HG02870 (cell line): Measurements from ENCODE around the gene TRAF2.
A peak's percentile ranks its signal among the peaks of the same experiment; 100 is the strongest.

Source experiments
- ATAC-seq: cut with Tn5 transposase; IDR thresholded peaks from one replicate; pipeline ENCODE4 v1.9.1; 2021; ENCODE audit warnings: mild to moderate bottlenecking, moderate library complexity; ENCODE audit not compliant: unreplicated experiment

Gene TRAF2

GRCh38 chr9:136934277-136934676 lies 48.0 kb downstream of the TRAF2 start:
- ATAC-seq = no peak

DNA sequence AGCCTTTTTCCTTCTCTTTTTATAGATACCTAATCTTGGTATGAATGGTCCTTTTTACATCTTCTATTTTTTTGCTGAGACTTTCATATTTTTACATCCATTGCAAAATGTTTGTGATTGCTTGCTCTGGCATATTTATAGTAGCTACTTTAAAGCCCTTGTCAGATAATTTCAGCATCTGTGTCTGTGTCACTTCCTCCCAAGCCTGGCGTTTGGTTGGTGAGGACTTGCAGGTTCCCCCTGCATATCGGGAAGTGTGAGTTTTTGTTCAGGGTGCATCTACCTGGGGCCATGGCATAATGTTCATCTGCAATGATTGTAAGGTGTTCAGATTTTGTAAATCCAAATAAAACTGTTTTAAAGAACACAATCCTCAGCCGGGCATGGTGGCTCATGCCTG lies 49.3 kb downstream of the TRAF2 start:
- ATAC-seq = no peak

- no peak for ATAC-seq
Observed at GRCh38 chr9:136936645-136937170, 50.4 kb downstream of the TRAF2 start.

DNA sequence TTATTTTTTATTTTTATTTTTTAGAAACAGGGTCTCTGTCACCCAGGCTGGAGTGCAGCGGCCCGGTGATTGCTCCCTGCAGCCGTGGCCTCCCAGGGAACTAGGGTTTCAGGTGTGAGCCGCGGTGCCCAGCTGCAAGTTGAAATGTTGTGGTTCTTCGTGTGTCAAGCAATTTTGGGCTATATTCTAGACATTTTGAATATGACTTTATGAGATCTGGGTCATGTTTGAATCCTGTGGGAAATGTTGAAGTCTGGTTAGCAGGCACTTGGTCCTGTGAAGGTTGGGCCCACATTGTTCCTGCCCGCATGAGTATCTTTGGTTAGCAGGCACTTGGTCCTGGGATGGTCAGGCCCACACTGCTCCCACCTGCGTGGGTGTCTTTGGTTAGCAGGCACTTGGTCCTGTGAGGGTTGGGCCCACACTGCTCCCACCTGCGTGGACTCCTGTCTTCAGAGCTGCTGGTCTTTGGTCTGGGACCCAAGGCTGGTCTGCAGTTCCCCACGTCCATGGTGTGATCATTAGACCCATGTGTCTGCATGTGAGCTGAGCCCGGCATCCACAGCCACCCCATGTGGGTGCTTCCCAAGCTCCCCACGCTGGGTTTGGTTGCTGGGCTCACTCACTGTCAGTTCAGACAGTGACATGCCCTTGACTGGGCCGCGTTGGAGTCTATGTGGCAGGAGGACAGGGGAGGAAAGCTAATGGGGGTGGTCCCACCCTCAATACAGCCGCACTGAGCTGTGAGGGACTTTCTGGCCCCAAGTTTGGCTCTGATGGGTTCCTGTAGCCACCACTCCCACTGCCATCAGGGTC lies 51.1 kb downstream of the TRAF2 start:
- no peak for ATAC-seq

- no peak for ATAC-seq
Observed at GRCh38 chr9:136939431-136939995, 53.2 kb downstream of the TRAF2 start.

DNA sequence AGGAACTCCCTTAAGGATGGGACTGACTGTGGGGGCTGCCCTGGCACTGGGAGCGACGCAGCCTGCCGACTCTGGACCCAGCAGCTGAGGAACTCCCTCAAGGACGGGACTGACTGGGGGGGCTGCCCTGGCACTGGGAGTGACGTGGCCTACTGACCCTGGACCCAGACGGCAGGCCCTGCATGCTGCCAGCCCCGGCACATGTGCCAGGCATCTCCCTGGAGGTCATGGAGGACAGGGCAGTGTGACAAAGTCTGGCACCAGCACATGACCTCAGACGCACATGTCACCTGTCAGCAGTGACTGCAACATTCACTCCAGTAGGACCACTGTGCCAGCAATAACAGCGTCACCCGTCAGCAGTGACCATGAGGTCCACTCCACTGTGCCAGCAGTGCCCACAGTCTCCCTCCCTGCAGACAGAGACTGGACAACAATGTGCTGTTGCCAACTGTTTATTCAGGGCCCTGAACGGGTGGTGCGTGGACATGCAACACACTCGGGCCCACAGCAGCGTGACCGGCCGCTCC lies 53.7 kb downstream of the TRAF2 start:
- ATAC-seq = no peak

DNA sequence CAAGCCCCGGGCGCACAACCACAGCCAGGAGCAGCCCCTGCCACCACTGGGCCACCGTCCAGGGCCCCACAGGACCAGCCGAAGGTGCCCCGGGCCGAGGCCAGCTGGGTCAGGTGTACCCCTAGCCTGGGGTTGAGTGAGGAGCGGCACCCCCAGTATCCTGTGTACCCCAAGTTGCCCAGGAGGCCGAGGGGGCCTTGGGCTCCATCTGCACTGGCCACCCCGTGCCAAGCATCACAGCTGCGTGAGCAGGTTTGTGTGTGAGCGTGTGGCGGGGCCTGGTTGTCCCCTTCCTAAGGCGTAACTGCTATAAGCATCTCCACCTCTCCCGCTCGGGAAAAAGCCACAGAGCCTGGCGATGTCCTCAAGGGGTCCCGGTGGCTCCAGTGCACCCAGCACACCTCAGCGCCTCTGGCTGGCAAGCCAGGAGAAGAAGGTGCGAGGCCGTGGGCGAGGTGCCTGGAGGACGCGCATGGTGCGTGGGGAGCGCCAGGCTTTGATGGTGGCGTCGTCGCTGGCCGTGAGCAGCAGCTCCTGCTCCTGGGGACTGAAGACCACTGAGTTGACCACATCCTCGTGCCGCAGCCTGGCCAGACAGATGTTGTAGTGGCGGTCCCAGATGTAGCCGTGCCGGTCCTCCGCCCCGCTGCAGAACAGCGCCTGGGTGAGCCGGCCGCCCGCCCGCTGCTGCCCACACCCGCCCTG lies 54.4 kb downstream of the TRAF2 start:
- no peak for ATAC-seq

DNA sequence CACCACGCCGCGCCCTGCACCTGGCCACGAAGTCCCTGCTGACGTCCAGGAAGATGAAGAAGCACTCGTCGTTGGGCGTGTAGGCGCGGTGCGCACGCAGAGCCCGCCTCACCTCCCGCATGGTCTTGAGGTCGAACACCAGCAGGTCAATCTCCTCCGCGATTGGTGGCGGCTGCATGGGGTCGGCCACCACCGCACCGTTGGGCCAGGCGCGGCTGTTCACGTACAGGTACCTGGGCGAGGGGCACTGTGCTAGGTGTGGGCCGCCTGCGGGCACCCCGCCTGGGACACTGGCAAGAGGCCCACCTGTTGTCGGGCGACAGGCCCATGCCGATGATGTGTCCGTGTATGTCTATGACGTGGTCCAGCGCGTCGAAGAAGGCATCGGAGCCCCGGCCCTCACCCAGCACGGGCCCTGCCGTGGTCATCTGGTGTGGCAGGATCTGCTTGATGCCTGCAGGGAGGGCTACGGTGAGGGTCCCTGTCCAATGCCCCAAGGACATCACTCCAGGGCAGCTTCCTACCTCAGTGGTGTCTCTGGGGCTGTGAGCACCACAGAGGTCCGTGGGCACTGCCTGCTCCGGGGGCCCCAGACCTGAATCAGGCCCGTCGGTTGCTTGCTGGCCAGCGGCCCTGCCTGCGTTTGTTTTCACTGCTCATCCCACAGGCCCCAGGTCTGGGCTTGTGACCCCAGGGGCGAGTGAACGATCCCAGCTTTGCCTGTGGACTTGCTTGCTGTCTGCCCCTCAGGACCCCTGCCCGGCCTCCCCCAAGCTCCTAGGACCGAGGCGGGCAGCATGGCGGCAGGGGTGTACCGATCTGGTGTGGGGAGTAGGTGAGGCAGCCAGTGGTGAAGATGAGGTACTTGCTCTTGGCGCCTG lies 55.2 kb downstream of the TRAF2 start:
- no peak for ATAC-seq

DNA sequence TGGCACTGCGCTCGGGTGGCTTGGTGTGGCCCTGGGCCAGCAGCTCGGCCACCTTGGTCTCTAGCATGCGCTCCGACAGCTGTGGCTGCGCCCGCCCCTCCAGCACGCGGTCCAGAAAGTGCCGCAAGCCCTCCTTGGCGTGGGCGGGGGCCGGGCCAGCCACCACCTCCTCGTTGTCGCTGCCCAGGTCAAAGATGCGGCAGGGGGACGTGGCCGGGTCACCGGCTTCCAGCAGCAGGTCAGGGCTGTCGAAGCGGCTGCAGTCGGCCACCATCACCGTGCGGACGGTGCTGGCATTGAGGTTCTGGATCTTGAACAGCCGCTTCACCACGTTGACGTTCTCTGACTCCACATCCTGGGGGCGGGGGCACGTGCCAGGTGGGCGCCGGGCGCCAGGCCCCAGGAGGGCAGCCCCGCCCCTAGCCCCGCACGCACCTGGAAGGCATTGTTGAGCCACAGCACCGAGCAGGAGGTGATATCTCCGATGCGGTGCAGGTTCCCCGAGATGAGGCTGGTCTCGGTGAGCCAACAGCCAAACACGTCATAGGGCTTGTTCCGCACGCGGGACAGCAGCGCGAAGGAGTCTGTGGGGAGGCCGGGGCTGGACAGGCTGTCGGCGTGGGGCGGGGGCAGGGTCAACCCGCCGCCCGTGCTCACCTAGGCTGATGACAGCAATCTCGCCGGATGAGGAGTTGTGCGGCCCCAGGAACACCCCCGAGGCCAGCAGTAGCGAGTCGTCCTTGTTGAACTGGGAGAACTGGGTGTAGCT lies 56.0 kb downstream of the TRAF2 start:
- no peak for ATAC-seq

DNA sequence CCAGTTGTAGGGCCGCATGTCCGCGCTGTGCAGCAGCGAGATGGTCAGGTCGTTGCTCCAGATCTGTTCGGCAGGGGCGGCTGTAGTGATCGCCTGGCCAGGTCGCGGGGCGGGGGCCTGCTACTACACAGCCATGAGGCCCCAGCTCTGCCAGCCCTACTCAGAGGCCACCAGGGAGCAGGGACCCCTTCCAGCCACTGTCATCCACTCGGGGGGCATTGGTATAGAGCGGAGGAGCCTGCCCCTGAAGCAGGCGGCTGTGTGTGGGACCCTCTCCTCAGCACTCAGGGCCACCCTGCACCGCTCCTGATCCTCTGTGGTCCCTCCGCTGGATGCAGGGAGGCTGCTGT lies 56.5 kb downstream of the TRAF2 start:
- ATAC-seq = no peak

- peak; percentile 7 for ATAC-seq
Observed at GRCh38 chr9:136943291-136944211, 57.2 kb downstream of the TRAF2 start.

GRCh38 chr9:136944212-136944518 lies 57.8 kb downstream of the TRAF2 start:
- peak; percentile 35 for ATAC-seq

GRCh38 chr9:136944519-136945332 lies 58.4 kb downstream of the TRAF2 start, which contains the start of the genes C8G and FBXW5:
Gene C8G, plus strand, starts transcription at chr9:136945243. Its CDS starts 78 bp downstream, at chr9:136945321.
Gene FBXW5, minus strand, starts transcription at chr9:136944738. Its CDS starts 655 bp downstream, at chr9:136944083.
- ATAC-seq = peak; percentile 67

- ATAC-seq = no peak
Observed at GRCh38 chr9:136945333-136946227, 59.3 kb downstream of the TRAF2 start.

GRCh38 chr9:136946228-136947027 lies 60.1 kb downstream of the TRAF2 start:
- no peak for ATAC-seq
